Spleen (tissue), 11 donors: Measurements from ENCODE around the gene DPYSL5. TPM values are rescaled to one million over a fixed set of nuclear protein-coding genes. Genes with fewer than 3 reads are reported as not detected.

ENCODE experiments used
- DNase-seq: peaks from one replicate; pipeline ENCODE4 v3.0.0-alpha.2; 2020
- H3K27ac ChIP-seq, 8 donors: fragments of 200-600 bp; sonication (generic) in 7 of 8; 1 replicate in 4 of 8; 2 replicates in 4 of 8; pipeline versions ENCODE4 v1.5.0 to v1.8.0; 2016 to 2021; ENCODE audit warnings: inconsistent platforms in 4 of 8, mild to moderate bottlenecking in 4 of 8, moderate library complexity in 1 of 8
- H3K27me3 ChIP-seq, 7 donors: fragments of 200-600 bp; sonication (generic) in 6 of 7; replicated peaks in 1 of 7; 1 replicate in 4 of 7; 2 replicates in 3 of 7; pipeline versions ENCODE4 v1.5.0 to v1.8.0; 2016 to 2021; ENCODE audit warnings: inconsistent platforms in 3 of 7, mild to moderate bottlenecking in 1 of 7
- H3K36me3 ChIP-seq, 6 donors: fragments of 200-600 bp; sonication (generic) in 5 of 6; 1 replicate in 4 of 6; 2 replicates in 2 of 6; pipeline versions ENCODE4 v1.5.0 to v1.8.0; 2016 to 2021; ENCODE audit warnings: inconsistent platforms in 2 of 6
- H3K4me1 ChIP-seq, 6 donors: fragments of 200-600 bp; sonication (generic) in 5 of 6; 1 replicate in 3 of 6; 2 replicates in 3 of 6; pipeline versions ENCODE4 v1.5.0 to v1.8.0; 2016 to 2021; ENCODE audit warnings: inconsistent platforms in 3 of 6
- H3K4me3 ChIP-seq, 8 donors: fragments of 200-600 bp; sonication (generic) in 7 of 8; 1 replicate in 4 of 8; 2 replicates in 4 of 8; pipeline versions ENCODE4 v1.5.0 to v1.8.0; 2016 to 2021; ENCODE audit warnings: inconsistent platforms in 4 of 8, mild to moderate bottlenecking in 4 of 8, moderate library complexity in 2 of 8
- H3K9me3 ChIP-seq, 8 donors: fragments of 200-600 bp; sonication (generic) in 7 of 8; 1 replicate in 4 of 8; 2 replicates in 4 of 8; pipeline versions ENCODE4 v1.5.0 to v1.8.0; 2016 to 2021; ENCODE audit warnings: inconsistent platforms in 4 of 8
- POLR2A ChIP-seq, 3 donors: fragments of 450-650 bp; IDR thresholded peaks; one replicate each; pipeline ENCODE4 v1.5.1; 2017; ENCODE audit warnings: antibody characterized with exemption in 3 of 3, mild to moderate bottlenecking in 1 of 3
- POLR2AphosphoS5 ChIP-seq, 3 donors: sonication (generic); formaldehyde crosslinking; IDR thresholded peaks; one replicate each; pipeline ENCODE4 v1.5.1; 2017; ENCODE audit warnings: antibody characterized with exemption in 3 of 3
- WGBS, 5 donors: extraction: QIAGEN DNeasy Blood & Tissue Kit in 3 of 5; methylation state at CpG; one replicate each; pipeline versions ENCODE4 v1.1.5 to v1.1.7; 2013 to 2018; 5-methylcytosine and 5-hydroxymethylcytosine counted together
- intact Hi-C: fragments of 100-400 bp; cut with DNase I; formaldehyde crosslinking; loops from one replicate; pipeline ENCODE4 v1.15.0; 2023; ENCODE audit warnings: low total_unique reads
- polyA plus RNA-seq, 3 donors: library from polyadenylated mRNA; stranded (reverse); fragments of 200-250 nt; gene quantifications; one replicate each; pipeline ENCODE4 v1.2.1, GENCODE V29; 2013
- total RNA-seq, 7 donors: library from RNA; depleted of rRNA in 3 of 7; stranded (reverse); fragments of >200 nt in 3 of 7; fragmentation: NEBNext Ultra II Directional in 4 of 7; extraction: Animal tissue kit (Norgen Biotek cat#: 25700) in 4 of 7; gene quantifications; one replicate each; pipeline versions ENCODE4 v1.1.0 to v1.2.1, GENCODE V29; 2016 to 2021
- TF ChIP-seq, protein P1 (sequence below), 11 experiments: fragments of 200-600 bp in 7 of 11; fragments of 450-650 bp in 4 of 11; sonication (generic) in 4 of 11; IDR thresholded peaks in 8 of 11; conservative IDR thresholded peaks in 3 of 11; 1 replicate in 7 of 11; 2 replicates in 4 of 11; pipeline versions ENCODE4 v1.4.0 to v1.8.0; 2016 to 2021; ENCODE audit warnings: antibody characterized with exemption in 11 of 11, inconsistent platforms in 4 of 11, mild to moderate bottlenecking in 1 of 11
- donor health status: healthy with polysubstance abuse.
- donor health status: DM: no; HTN: no; CAD: no; lungs with moderate emphysema.
- donor health status: DM: no; HTN: no; CAD: no.
- donor health status: Bipolar disorder and iron deficiency.
- donor health status: healthy.
- donor health status: DM: no; HTN: no; CAD: no.
- donor health status: DM: yes; HTN: yes; CAD: no.

DPYSL5 gene
- total and polyA plus RNA-seq, 10 donors, result 0.02 to 0.07 (median 0.02) TPM; not detected in 7

DNA sequence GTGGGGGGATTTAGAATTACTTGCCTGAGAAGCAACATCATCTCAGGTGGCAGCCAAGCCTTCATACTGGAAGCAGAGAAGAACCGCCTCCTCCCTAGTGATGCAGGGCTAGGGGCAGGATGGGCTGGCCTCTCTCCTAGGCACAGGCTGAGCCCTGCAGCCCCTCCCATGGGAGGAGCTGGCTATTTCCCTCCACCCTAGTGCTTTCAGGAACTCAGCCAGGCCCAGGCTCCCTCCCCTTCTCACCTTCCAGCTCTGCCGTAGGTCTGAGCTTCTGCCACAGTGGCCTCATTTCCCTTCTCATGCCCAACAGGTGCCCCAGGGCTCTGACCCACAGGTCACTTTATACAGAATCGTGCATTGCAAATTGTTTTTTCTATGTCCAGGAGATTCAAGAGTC, 31.0 kb upstream of the DPYSL5 start:
- WGBS, 5 donors, result 44 to 65% (median 55%) methylated on average over 2 to 3 of the region's 3 CpGs
- no peak overlapping the region for H3K4me3 ChIP-seq

DNA sequence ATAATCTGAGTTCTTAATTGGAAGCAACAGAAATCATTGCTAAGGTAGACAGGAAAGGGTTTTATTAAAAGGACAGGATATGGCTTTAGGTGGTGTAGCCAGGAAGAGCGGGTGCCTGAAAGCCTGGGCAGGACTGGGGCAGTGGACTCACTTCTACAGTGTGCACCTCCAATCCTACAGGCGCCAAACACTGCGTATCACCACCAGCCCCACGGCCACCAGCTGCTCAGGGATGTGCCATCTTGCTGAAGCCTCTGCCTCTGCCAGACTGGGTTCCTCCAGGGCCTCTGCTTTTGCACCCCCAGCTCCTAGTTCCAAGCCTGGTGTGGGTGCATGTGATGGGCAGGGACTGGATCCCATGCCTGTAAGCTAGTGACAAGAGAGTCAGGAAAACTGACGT, 29.7 kb upstream of the DPYSL5 start:
- no peak for DNase-seq
- Histone ChIP-seq H3K4me1 (no peaks in the 10 kb centered on the region), H3K27ac (no peak overlapping the region), H3K4me3 (no peak overlapping the region), H3K36me3 (no peaks in the 10 kb centered on the region), H3K9me3 (no peaks in the 10 kb centered on the region), H3K27me3 (peaks cover 0 to 59% (median 0%) of the 10 kb centered on the region in 7 donors)
- 81 to 85% (median 82%) methylated on average over 5 of the region's 5 CpGs for WGBS, 5 donors
- intact Hi-C loops, result no loop called here
- TF ChIP-seq, protein P1, sequence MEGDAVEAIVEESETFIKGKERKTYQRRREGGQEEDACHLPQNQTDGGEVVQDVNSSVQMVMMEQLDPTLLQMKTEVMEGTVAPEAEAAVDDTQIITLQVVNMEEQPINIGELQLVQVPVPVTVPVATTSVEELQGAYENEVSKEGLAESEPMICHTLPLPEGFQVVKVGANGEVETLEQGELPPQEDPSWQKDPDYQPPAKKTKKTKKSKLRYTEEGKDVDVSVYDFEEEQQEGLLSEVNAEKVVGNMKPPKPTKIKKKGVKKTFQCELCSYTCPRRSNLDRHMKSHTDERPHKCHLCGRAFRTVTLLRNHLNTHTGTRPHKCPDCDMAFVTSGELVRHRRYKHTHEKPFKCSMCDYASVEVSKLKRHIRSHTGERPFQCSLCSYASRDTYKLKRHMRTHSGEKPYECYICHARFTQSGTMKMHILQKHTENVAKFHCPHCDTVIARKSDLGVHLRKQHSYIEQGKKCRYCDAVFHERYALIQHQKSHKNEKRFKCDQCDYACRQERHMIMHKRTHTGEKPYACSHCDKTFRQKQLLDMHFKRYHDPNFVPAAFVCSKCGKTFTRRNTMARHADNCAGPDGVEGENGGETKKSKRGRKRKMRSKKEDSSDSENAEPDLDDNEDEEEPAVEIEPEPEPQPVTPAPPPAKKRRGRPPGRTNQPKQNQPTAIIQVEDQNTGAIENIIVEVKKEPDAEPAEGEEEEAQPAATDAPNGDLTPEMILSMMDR (IDR thresholded peaks at IDR 0.05 in 8 of 11, conservative IDR thresholded peaks at IDR 0.05 in 3 of 11), result no peak
- no peak for TF ChIP-seq POLR2AphosphoS5 (IDR thresholded peaks at IDR 0.05)
- TF ChIP-seq POLR2A (IDR thresholded peaks at IDR 0.05), result no peak

More for the DNA sequence above, 31.0 kb upstream of the DPYSL5 start:
- intact Hi-C loops, result no loop called here
- H3K9me3 ChIP-seq, result no peaks in the 10 kb centered on the region
- no peak for DNase-seq
- TF ChIP-seq, protein P1 (IDR thresholded peaks at IDR 0.05 in 8 of 11, conservative IDR thresholded peaks at IDR 0.05 in 3 of 11), result no peak
- no peak for TF ChIP-seq POLR2AphosphoS5 (IDR thresholded peaks at IDR 0.05)
- peaks cover 0 to 70% (median 0%) of the 10 kb centered on the region in 7 donors for H3K27me3 ChIP-seq
- H3K36me3 ChIP-seq, result no peaks in the 10 kb centered on the region
- H3K27ac ChIP-seq, result no peak overlapping the region
- H3K4me1 ChIP-seq, result no peaks in the 10 kb centered on the region

DNA sequence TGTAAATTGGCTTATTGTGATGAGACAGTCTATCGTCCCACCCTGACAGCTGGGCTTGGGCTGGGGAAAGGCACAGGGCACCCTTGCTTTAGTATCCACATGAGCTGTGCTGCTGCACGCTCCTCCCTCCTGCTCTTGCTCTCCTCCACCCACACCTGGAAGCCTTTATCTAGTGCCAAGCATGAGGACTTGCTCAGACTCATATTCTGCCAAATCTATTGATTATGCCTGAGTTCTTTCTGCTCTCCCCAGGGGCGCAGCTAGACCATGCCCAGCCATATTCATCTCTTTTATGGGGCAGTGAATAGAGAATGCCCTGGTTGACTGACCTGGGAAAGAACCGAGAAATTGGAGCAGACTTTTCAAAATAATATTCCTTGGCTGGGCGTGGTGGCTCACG, 29.0 kb upstream of the DPYSL5 start:
- DNase-seq, result no peak
- Histone ChIP-seq H3K36me3 (no peaks in the 10 kb centered on the region), H3K9me3 (no peaks in the 10 kb centered on the region), H3K27me3 (peaks cover 0 to 53% (median 0%) of the 10 kb centered on the region in 7 donors), H3K4me3 (no peak overlapping the region), H3K27ac (no peak overlapping the region), H3K4me1 (no peaks in the 10 kb centered on the region)
- no peak for TF ChIP-seq POLR2A (IDR thresholded peaks at IDR 0.05)
- WGBS, 5 donors, result 76 to 89% (median 82%) methylated on average over 6 of the region's 6 CpGs
- intact Hi-C loops, result no loop called here

DNA sequence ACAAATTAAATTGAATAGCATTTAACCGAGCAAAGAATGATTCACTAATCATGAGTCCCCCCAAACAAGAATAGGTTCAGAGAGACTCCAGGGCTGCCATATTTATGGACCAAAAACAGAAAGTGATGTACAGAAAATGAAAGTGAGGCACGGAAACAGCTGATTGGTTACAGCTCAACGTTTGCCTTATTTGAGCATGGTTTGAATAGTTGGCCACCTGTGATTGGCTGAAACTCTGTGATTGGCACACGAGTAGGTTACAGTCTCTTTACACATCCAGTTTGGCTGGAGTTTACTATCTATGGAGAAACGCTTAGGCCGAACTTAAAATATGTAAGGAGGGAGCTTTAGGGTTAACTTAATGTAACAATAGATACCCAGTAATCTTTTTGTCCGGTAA, 27.0 kb upstream of the DPYSL5 start:
- WGBS, 5 donors, result 81 to 92% (median 87%) methylated on average over 7 of the region's 7 CpGs
- H3K27ac ChIP-seq, result no peak overlapping the region
- H3K27me3 ChIP-seq, result peaks cover 0 to 38% (median 0%) of the 10 kb centered on the region in 7 donors
- no peaks in the 10 kb centered on the region for H3K4me1 ChIP-seq
- no peak overlapping the region for H3K4me3 ChIP-seq
- no peak for DNase-seq
- intact Hi-C loops, result no loop called here
- TF ChIP-seq POLR2AphosphoS5 (IDR thresholded peaks at IDR 0.05) (no peak), POLR2A (IDR thresholded peaks at IDR 0.05) (no peak)
- TF ChIP-seq, protein P1 (IDR thresholded peaks at IDR 0.05 in 8 of 11, conservative IDR thresholded peaks at IDR 0.05 in 3 of 11), result no peak
- no peaks in the 10 kb centered on the region for H3K36me3 ChIP-seq
- no peaks in the 10 kb centered on the region for H3K9me3 ChIP-seq

DNA sequence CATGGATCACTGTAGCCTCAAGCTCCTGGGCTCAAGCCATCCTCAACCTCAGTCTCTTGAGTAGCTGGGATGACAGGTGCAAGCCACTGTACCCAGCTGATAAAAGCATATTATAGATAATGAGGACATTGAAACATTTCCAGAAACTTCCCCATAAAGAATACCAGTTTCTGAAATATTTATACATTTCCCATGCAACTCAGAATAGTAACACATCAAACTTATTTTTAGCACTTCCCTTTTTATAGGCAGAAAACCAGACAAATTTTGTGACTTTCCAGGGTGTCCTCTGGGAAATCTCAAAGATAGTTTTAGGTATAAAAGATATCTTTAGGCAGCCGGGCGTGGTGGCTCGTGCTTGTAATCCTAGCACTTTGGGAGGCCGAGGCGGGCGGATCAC, 25.1 kb upstream of the DPYSL5 start:
- WGBS, 5 donors, result 76 to 95% (median 83%) methylated on average over 6 of the region's 6 CpGs
- intact Hi-C loops, result no loop called here
- Histone ChIP-seq H3K27me3 (peaks cover 0 to 30% (median 0%) of the 10 kb centered on the region in 7 donors), H3K4me3 (no peak overlapping the region), H3K4me1 (no peaks in the 10 kb centered on the region), H3K27ac (no peak overlapping the region), H3K9me3 (no peaks in the 10 kb centered on the region), H3K36me3 (no peaks in the 10 kb centered on the region)
- TF ChIP-seq, protein P1 (IDR thresholded peaks at IDR 0.05 in 8 of 11, conservative IDR thresholded peaks at IDR 0.05 in 3 of 11), result no peak
- TF ChIP-seq POLR2AphosphoS5 (IDR thresholded peaks at IDR 0.05), result no peak
- no peak for TF ChIP-seq POLR2A (IDR thresholded peaks at IDR 0.05)
- no peak for DNase-seq
